ENCODE measurements around the gene TCF3. TPM values are rescaled to one million over a fixed set of nuclear protein-coding genes. Genes with fewer than 3 reads are reported as not detected.

Gene TCF3
- total RNA-seq, 2 experiments from 2014 or later, result 518 to 811 TPM

DNA sequence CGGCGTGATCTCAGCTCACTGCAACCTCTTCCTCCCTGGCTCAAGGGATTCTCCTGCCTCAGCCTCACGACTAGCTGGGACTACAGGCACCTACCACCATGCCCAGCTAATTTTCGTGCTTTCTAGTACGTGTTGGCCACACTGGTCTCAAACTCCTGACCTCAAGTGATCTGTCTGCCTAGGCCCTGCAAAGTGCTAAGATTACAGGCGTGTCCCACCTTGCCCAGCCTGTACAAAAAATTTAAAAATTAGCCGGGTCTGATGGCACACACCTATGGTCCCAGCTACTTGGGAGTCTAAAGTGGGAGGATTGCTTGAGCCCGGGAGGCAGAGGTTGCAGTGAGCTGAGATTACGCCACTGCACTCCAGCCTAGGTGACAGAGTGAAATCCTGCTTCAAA lies 79.6 kb downstream of the TCF3 start:
- H3K4me2 ChIP-seq (ENCODE audit: low read length), result no peak overlapping the region
- H3K4me3 ChIP-seq (ENCODE audit: low read depth, low read length, poor library complexity, severe bottlenecking), result no peak overlapping the region
- no peak overlapping the region for H3K27ac ChIP-seq (ENCODE audit: low read depth, low read length, poor library complexity, severe bottlenecking)
- H2AFZ ChIP-seq (ENCODE audit: low read length), result no peak overlapping the region
- ChIA-PET POLR2A (no interaction called here), CTCF (ENCODE audit: unreplicated experiment) (no interaction called here)
- H3K4me1 ChIP-seq (ENCODE audit: insufficient read depth, low read length, poor library complexity, severe bottlenecking), result peaks cover 6% of the 10 kb centered on the region
- no peaks in the 10 kb centered on the region for H3K9me3 ChIP-seq (ENCODE audit: low read length)
- H3K9me2 ChIP-seq (ENCODE audit: insufficient read depth, low read length), result no peaks in the 10 kb centered on the region
- peaks cover 24% of the 10 kb centered on the region for H3K36me3 ChIP-seq (ENCODE audit: insufficient read depth, low read length)
- BruUV-seq (replicated peaks), result no TSS peak
- no peak for TF ChIP-seq EZH2phosphoT487 (IDR thresholded peaks at IDR 0.05; ENCODE audit: borderline replicate concordance, low read depth, low read length)
- TF ChIP-seq, protein P1, sequence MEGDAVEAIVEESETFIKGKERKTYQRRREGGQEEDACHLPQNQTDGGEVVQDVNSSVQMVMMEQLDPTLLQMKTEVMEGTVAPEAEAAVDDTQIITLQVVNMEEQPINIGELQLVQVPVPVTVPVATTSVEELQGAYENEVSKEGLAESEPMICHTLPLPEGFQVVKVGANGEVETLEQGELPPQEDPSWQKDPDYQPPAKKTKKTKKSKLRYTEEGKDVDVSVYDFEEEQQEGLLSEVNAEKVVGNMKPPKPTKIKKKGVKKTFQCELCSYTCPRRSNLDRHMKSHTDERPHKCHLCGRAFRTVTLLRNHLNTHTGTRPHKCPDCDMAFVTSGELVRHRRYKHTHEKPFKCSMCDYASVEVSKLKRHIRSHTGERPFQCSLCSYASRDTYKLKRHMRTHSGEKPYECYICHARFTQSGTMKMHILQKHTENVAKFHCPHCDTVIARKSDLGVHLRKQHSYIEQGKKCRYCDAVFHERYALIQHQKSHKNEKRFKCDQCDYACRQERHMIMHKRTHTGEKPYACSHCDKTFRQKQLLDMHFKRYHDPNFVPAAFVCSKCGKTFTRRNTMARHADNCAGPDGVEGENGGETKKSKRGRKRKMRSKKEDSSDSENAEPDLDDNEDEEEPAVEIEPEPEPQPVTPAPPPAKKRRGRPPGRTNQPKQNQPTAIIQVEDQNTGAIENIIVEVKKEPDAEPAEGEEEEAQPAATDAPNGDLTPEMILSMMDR (conservative IDR thresholded peaks at IDR 0.05; ENCODE audit: low read length), result no peak
- H4K20me1 ChIP-seq (ENCODE audit: insufficient read depth, low read length), result no peaks in the 10 kb centered on the region
- no peak for DNase-seq (ENCODE audit: low spot score)
- intact Hi-C loops (cut with micrococcal nuclease; ENCODE audit: unreplicated experiment), result no loop called here
- no peaks in the 10 kb centered on the region for H3K79me2 ChIP-seq (ENCODE audit: insufficient read depth, low read depth, low read length)

DNA sequence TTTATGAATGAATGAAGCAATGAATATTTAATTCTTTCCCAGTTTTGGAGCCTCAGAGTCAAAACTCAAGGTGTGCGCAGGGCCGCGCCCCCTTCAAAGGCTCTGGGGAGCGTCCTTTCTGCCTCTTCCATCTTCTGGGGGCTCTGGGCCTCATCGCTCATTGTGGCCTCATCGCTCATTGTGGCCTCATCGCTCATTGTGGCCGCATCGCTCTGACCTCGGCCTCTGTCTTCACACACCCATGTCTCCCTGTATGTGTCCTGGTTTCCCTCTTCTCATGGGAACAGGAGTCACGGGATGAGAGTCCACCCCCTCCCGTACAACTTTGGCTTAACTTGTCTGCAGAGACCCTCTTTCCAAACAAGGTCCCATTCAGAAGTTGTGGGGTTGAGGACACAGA lies 81.1 kb downstream of the TCF3 start:
- peaks cover 13% of the 10 kb centered on the region for H3K36me3 ChIP-seq (ENCODE audit: insufficient read depth, low read length)
- DNase-seq (ENCODE audit: low spot score), result no peak
- H3K4me1 ChIP-seq (ENCODE audit: insufficient read depth, low read length, poor library complexity, severe bottlenecking), result peaks cover 13% of the 10 kb centered on the region
- H4K20me1 ChIP-seq (ENCODE audit: insufficient read depth, low read length), result no peaks in the 10 kb centered on the region
- no peak overlapping the region for H3K4me2 ChIP-seq (ENCODE audit: low read length)
- no peaks in the 10 kb centered on the region for H3K9me2 ChIP-seq (ENCODE audit: insufficient read depth, low read length)
- no TSS peak for BruUV-seq (replicated peaks)
- H3K4me3 ChIP-seq (ENCODE audit: low read depth, low read length, poor library complexity, severe bottlenecking), result no peak overlapping the region
- CTCF ChIA-PET (ENCODE audit: unreplicated experiment), result no interaction called here
- no peak overlapping the region for H3K27ac ChIP-seq (ENCODE audit: low read depth, low read length, poor library complexity, severe bottlenecking)
- TF ChIP-seq, protein P1 (conservative IDR thresholded peaks at IDR 0.05; ENCODE audit: low read length), result no peak
- TF ChIP-seq EZH2phosphoT487 (IDR thresholded peaks at IDR 0.05; ENCODE audit: borderline replicate concordance, low read depth, low read length), result no peak
- no peaks in the 10 kb centered on the region for H3K79me2 ChIP-seq (ENCODE audit: insufficient read depth, low read depth, low read length)
- H3K9me3 ChIP-seq (ENCODE audit: low read length), result no peaks in the 10 kb centered on the region
- POLR2A ChIA-PET, result no interaction called here
- H2AFZ ChIP-seq (ENCODE audit: low read length), result no peak overlapping the region
- intact Hi-C loops (cut with micrococcal nuclease; ENCODE audit: unreplicated experiment), result no loop called here

DNA sequence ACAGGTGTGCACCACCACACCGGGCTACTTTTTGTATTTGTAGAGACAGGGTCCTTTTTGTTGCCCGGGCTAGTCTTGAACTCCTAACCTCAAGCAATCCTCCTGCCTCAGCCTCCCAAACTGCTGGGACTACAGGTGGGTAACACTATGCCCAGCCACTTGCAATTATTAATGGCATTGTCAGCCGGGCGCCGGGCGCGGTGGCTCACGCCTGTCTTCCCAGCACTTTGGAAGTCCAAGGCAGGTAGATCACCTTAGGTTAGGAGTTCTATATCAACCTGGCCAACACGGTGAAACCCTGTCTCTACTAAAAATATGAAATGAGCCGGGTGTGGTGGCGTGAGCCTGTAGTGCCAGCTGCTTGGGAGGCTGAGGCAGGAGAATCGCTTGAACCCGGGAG lies 81.6 kb downstream of the TCF3 start:
- BruUV-seq (replicated peaks), result no TSS peak
- H4K20me1 ChIP-seq (ENCODE audit: insufficient read depth, low read length), result no peaks in the 10 kb centered on the region
- no peak for DNase-seq (ENCODE audit: low spot score)
- no peak overlapping the region for H3K4me3 ChIP-seq (ENCODE audit: low read depth, low read length, poor library complexity, severe bottlenecking)
- no peaks in the 10 kb centered on the region for H3K9me3 ChIP-seq (ENCODE audit: low read length)
- H3K36me3 ChIP-seq (ENCODE audit: insufficient read depth, low read length), result peaks cover 7% of the 10 kb centered on the region; the same call in 1 of the 2 replicates
- intact Hi-C loops (cut with micrococcal nuclease; ENCODE audit: unreplicated experiment), result no loop called here
- H3K4me2 ChIP-seq (ENCODE audit: low read length), result no peak overlapping the region
- peaks cover 13% of the 10 kb centered on the region for H3K4me1 ChIP-seq (ENCODE audit: insufficient read depth, low read length, poor library complexity, severe bottlenecking)
- no peaks in the 10 kb centered on the region for H3K9me2 ChIP-seq (ENCODE audit: insufficient read depth, low read length)
- TF ChIP-seq, protein P1 (conservative IDR thresholded peaks at IDR 0.05; ENCODE audit: low read length), result no peak
- no peak for TF ChIP-seq EZH2phosphoT487 (IDR thresholded peaks at IDR 0.05; ENCODE audit: borderline replicate concordance, low read depth, low read length)
- POLR2A ChIA-PET, result interaction anchor here (0.6 kb wide), 1 partner anchor 1373 kb away, joined by 4 read pairs; no protein-coding TSS in a partner anchor
- H3K79me2 ChIP-seq (ENCODE audit: insufficient read depth, low read depth, low read length), result no peaks in the 10 kb centered on the region
- CTCF ChIA-PET (ENCODE audit: unreplicated experiment), result no interaction called here
- no peak overlapping the region for H3K27ac ChIP-seq (ENCODE audit: low read depth, low read length, poor library complexity, severe bottlenecking)
- no peak overlapping the region for H2AFZ ChIP-seq (ENCODE audit: low read length)
